Tibial nerve (tissue), 4 donors: ENCODE results near the gene TMEM109. TPM values are rescaled to one million over a fixed set of nuclear protein-coding genes. Genes with fewer than 3 reads are reported as not detected.

Experiments used
- DNase-seq, 2 donors: peaks; one replicate each; pipeline ENCODE4 v3.0.0-alpha.2; 2019; ENCODE audit warnings: low spot score in 2 of 2
- H3K27ac ChIP-seq, 4 donors: fragments of 200-600 bp; sonication (generic) in 3 of 4; one replicate each; pipeline ENCODE4 v1.5.1; 2017 to 2019; ENCODE audit warnings: mild to moderate bottlenecking in 1 of 4
- H3K27me3 ChIP-seq, 2 donors: fragments of 200-600 bp; sonication (generic) in 1 of 2; one replicate each; pipeline versions ENCODE4 v1.5.1 to v1.6.0; 2017 to 2019
- H3K36me3 ChIP-seq, 3 donors: fragments of 200-600 bp; sonication (generic); one replicate each; pipeline ENCODE4 v1.5.1; 2018 to 2019
- H3K4me1 ChIP-seq, 4 donors: fragments of 200-600 bp; sonication (generic) in 3 of 4; one replicate each; pipeline ENCODE4 v1.5.1; 2017 to 2019
- H3K4me3 ChIP-seq, 4 donors: fragments of 200-600 bp; sonication (generic) in 3 of 4; one replicate each; pipeline ENCODE4 v1.5.1; 2017 to 2019; ENCODE audit warnings: mild to moderate bottlenecking in 1 of 4, moderate library complexity in 1 of 4
- H3K9me3 ChIP-seq, 4 donors: fragments of 200-600 bp; sonication (generic) in 3 of 4; one replicate each; pipeline ENCODE4 v1.5.1; 2017 to 2019
- EP300 ChIP-seq, 2 donors: sonication (generic); formaldehyde crosslinking; IDR thresholded peaks; one replicate each; pipeline ENCODE4 v1.6.1; 2017; ENCODE audit warnings: antibody characterized with exemption in 2 of 2, mild to moderate bottlenecking in 1 of 2
- POLR2A ChIP-seq, 2 donors: fragments of 450-650 bp; IDR thresholded peaks; one replicate each; pipeline ENCODE4 v1.6.1; 2017; ENCODE audit warnings: antibody characterized with exemption in 2 of 2, mild to moderate bottlenecking in 2 of 2, moderate library complexity in 2 of 2
- WGBS, 2 donors: methylation state at CpG; one replicate each; pipeline ENCODE4 v1.1.5; 2018; 5-methylcytosine and 5-hydroxymethylcytosine counted together
- total RNA-seq, 4 donors: library from RNA; depleted of rRNA; stranded (reverse); fragments of >200 nt; gene quantifications; one replicate each; pipeline ENCODE4 v1.1.0, GENCODE V29; 2016
- TF ChIP-seq, protein P1 (sequence below), 5 experiments: fragments of 200-600 bp in 3 of 5; fragments of 450-650 bp in 2 of 5; sonication (generic) in 3 of 5; IDR thresholded peaks; one replicate each; pipeline ENCODE4 v1.5.1; 2016 to 2019; ENCODE audit warnings: antibody characterized with exemption in 5 of 5, mild to moderate bottlenecking in 3 of 5, moderate library complexity in 2 of 5

TMEM109 gene
- total RNA-seq, 4 donors from 2014 or later: 173 to 300 (median 197) TPM

DNA sequence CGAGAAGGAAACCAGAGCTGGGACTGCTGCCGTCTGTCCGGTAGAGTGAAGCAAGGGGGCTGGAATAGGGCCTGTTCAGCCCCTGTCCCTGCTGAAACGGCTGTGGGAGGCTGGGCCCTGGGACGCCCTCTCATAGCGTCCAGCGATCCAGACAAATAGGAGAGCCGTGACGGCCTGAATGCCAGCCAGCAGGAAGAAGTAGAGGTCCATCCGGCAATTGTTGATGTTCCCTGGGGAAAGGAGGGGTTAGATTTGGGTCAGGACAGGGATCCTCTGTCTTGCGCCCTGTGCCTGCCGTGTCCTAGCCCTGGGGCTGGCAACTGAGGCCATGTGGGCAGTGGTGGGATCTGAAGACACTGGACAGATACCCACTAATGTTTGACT lies 23.2 kb downstream of the TMEM109 start:
- TF ChIP-seq, protein P1, sequence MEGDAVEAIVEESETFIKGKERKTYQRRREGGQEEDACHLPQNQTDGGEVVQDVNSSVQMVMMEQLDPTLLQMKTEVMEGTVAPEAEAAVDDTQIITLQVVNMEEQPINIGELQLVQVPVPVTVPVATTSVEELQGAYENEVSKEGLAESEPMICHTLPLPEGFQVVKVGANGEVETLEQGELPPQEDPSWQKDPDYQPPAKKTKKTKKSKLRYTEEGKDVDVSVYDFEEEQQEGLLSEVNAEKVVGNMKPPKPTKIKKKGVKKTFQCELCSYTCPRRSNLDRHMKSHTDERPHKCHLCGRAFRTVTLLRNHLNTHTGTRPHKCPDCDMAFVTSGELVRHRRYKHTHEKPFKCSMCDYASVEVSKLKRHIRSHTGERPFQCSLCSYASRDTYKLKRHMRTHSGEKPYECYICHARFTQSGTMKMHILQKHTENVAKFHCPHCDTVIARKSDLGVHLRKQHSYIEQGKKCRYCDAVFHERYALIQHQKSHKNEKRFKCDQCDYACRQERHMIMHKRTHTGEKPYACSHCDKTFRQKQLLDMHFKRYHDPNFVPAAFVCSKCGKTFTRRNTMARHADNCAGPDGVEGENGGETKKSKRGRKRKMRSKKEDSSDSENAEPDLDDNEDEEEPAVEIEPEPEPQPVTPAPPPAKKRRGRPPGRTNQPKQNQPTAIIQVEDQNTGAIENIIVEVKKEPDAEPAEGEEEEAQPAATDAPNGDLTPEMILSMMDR (IDR thresholded peaks at IDR 0.05): no peak
- no peak for TF ChIP-seq POLR2A (IDR thresholded peaks at IDR 0.05)
- TF ChIP-seq EP300 (IDR thresholded peaks at IDR 0.05): no peak
- Histone ChIP-seq H3K36me3 (peaks cover 0 to 64% (median 6%) of the 10 kb centered on the region in 3 donors), H3K27ac (peak overlapping the region in 1 of 4 donors; percentile 25), H3K4me1 (peaks cover 0 to 17% (median 0%) of the 10 kb centered on the region in 4 donors), H3K9me3 (no peaks in the 10 kb centered on the region), H3K27me3 (no peaks in the 10 kb centered on the region), H3K4me3 (no peak overlapping the region)
- 44 to 47% methylated on average over 12 of the region's 12 CpGs for WGBS, 2 donors
- DNase-seq: no peak

DNA sequence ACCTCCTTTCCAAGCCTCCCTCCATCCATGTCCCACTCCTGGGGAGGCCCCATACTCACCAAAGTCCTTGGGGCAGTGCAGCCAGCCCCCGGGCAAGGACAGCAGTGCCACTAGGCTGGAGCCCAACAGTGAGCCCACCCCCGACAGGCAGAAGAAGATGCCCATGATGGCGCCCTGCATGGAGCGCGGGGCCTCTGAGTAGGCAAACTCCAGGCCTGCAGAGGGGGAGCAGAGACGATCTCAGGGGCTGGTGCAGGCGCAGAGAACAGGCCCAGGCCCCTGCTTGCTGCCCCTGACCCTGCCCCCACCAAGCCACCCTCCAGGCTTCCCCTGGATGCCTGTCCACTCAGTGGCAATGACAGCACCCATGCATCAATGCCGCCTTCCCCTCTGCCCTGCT lies 23.9 kb downstream of the TMEM109 start:
- DNase-seq: no peak
- no peaks in the 10 kb centered on the region for H3K27me3 ChIP-seq
- H3K4me3 ChIP-seq: no peak overlapping the region
- H3K36me3 ChIP-seq: peaks cover 0 to 71% (median 6%) of the 10 kb centered on the region in 3 donors
- 86% methylated on average over 2 to 5 of the region's 8 CpGs for WGBS, 2 donors
- H3K9me3 ChIP-seq: no peaks in the 10 kb centered on the region
- no peak overlapping the region for H3K27ac ChIP-seq
- peaks cover 0 to 20% (median 0%) of the 10 kb centered on the region in 4 donors for H3K4me1 ChIP-seq
- TF ChIP-seq EP300 (IDR thresholded peaks at IDR 0.05) (no peak), POLR2A (IDR thresholded peaks at IDR 0.05) (no peak)
- TF ChIP-seq, protein P1 (IDR thresholded peaks at IDR 0.05): no peak

DNA sequence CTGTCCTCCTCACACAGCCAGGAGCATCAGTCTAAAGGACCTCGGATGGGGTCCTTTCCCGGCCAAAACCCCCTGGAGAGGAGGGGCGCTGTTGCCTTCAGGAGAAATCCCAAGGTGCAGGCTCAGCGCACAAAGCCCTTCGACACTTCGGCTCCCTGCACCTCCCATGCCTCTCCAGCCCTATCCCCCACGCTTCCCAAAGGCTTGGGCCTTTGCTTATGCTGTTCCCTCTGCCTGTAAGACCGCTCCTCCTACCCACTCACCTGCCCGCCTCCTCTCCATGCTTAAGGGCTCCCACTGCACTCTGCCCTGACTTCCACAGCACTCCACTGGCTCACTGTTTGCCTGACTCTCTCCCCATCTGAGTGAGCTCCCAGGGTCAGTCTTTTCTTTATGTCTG lies 24.5 kb downstream of the TMEM109 start:
- Histone ChIP-seq H3K27me3 (no peaks in the 10 kb centered on the region), H3K4me3 (no peak overlapping the region), H3K9me3 (no peaks in the 10 kb centered on the region), H3K36me3 (peaks cover 0 to 78% (median 6%) of the 10 kb centered on the region in 3 donors), H3K4me1 (peaks cover 0 to 20% (median 0%) of the 10 kb centered on the region in 4 donors), H3K27ac (no peak overlapping the region)
- TF ChIP-seq, protein P1 (IDR thresholded peaks at IDR 0.05): no peak
- no peak for TF ChIP-seq EP300 (IDR thresholded peaks at IDR 0.05)
- no peak for TF ChIP-seq POLR2A (IDR thresholded peaks at IDR 0.05)
- no peak for DNase-seq
- 75 to 81% methylated on average over 9 of the region's 9 CpGs for WGBS, 2 donors

DNA sequence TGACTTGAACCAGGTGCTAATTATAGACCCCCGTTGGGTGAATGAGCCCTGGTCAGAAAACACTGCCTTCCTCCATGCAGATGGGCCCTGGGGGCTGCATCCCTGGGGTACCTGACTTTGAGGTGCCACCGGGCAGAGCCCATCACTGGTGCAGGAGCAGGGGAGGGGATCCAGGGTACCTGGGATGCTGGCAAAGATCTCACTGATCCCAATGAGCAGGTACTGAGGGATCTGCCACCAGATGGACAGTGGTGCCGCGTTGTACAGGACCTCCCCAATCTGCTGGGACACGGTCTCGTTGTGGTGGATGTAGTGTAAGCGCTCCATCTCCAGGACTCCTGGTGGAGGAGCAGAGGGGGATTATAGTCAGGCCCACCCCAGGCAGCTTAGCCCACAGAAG lies 25.3 kb downstream of the TMEM109 start:
- Histone ChIP-seq H3K27me3 (no peaks in the 10 kb centered on the region), H3K27ac (no peak overlapping the region), H3K9me3 (no peaks in the 10 kb centered on the region), H3K4me1 (peaks cover 0 to 22% (median 0%) of the 10 kb centered on the region in 4 donors), H3K4me3 (no peak overlapping the region), H3K36me3 (peaks cover 0 to 85% (median 10%) of the 10 kb centered on the region in 3 donors)
- TF ChIP-seq POLR2A (IDR thresholded peaks at IDR 0.05) (no peak), EP300 (IDR thresholded peaks at IDR 0.05) (no peak)
- TF ChIP-seq, protein P1 (IDR thresholded peaks at IDR 0.05): no peak
- no peak for DNase-seq
- 86 to 92% methylated on average over 6 to 7 of the region's 7 CpGs for WGBS, 2 donors

DNA sequence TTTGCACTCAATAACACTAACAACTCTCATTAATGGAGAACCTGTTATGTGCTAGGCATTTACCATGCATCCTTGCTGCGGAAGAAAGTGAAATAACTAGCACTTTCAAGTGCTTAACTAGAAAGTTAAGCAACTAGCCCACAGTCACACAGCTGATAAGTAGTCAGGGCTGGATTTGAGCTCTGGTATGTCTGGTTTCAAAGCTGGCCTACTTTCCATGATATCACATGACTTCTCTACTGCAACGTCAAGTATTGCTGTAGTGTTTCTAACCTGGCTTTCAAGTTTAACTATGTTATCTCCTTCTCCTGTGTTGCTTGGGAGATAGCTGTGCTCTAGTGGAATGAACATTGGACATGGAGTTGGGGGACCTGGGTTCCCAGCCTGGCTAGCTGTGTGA lies 25.9 kb downstream of the TMEM109 start:
- Histone ChIP-seq H3K27ac (no peak overlapping the region), H3K36me3 (peaks cover 0 to 90% (median 15%) of the 10 kb centered on the region in 3 donors), H3K9me3 (no peaks in the 10 kb centered on the region), H3K27me3 (no peaks in the 10 kb centered on the region), H3K4me3 (no peak overlapping the region), H3K4me1 (peaks cover 0 to 22% (median 0%) of the 10 kb centered on the region in 4 donors)
- DNase-seq: no peak
- WGBS, 2 donors: 52 to 66% methylated on average over 2 of the region's 2 CpGs
- TF ChIP-seq POLR2A (IDR thresholded peaks at IDR 0.05): no peak
- no peak for TF ChIP-seq EP300 (IDR thresholded peaks at IDR 0.05)
- TF ChIP-seq, protein P1 (IDR thresholded peaks at IDR 0.05): no peak
